Kidney (tissue), 14 donors: Measurements from ENCODE around the gene SEC14L2. TPM values are rescaled to one million over a fixed set of nuclear protein-coding genes. Genes with fewer than 3 reads are reported as not detected.

Source experiments
- DNase-seq, 5 donors: peaks; one replicate each; pipeline ENCODE4 v3.0.0-alpha.2; 2013 to 2020
- FAIRE-seq: peaks from 2 replicates; lab custom pipeline; 2012; peaks lifted over from hg19 to GRCh38; lab: Jason Lieb, UNC
- H3K27ac ChIP-seq, 2 donors: one replicate each; pipeline ENCODE4 v1.7.0; 2013; ENCODE audit warnings: low read depth in 2 of 2, low read length in 2 of 2, inconsistent platforms in 1 of 2
- H3K27me3 ChIP-seq: one replicate; pipeline ENCODE4 v1.7.1; 2013; ENCODE audit warnings: low read length, inconsistent platforms; ENCODE audit not compliant: control insufficient read depth, insufficient read depth
- H3K36me3 ChIP-seq, 3 donors: one replicate each; pipeline versions ENCODE4 v1.7.0 to v1.7.1; 2013; ENCODE audit warnings: low read length in 3 of 3, control low read depth in 1 of 3, inconsistent platforms in 1 of 3; ENCODE audit not compliant: insufficient read depth in 3 of 3, control insufficient read depth in 2 of 3
- H3K4me1 ChIP-seq, 3 donors: one replicate each; pipeline versions ENCODE4 v1.7.0 to v1.7.1; 2013; ENCODE audit warnings: low read length in 3 of 3, inconsistent platforms in 1 of 3, low read depth in 1 of 3; ENCODE audit not compliant: control insufficient read depth in 2 of 3, insufficient read depth in 2 of 3
- H3K4me3 ChIP-seq, 3 donors: one replicate each; pipeline versions ENCODE4 v1.7.0 to v1.8.1; 2013; ENCODE audit warnings: low read length in 3 of 3, control low read depth in 1 of 3, inconsistent platforms in 1 of 3
- H3K9ac ChIP-seq, 3 donors: one replicate each; pipeline versions ENCODE4 v1.7.0 to v1.7.1; 2013; ENCODE audit warnings: low read length in 3 of 3, control low read depth in 1 of 3, inconsistent platforms in 1 of 3
- H3K9me3 ChIP-seq, 3 donors: one replicate each; pipeline versions ENCODE4 v1.7.0 to v1.7.1; 2013; ENCODE audit warnings: low read length in 3 of 3, control low read depth in 1 of 3, inconsistent platforms in 1 of 3; ENCODE audit not compliant: control insufficient read depth in 2 of 3, insufficient read depth in 1 of 3
- CTCF ChIP-seq: IDR thresholded peaks from 3 replicates; pipeline ENCODE4 v1.5.1; 2012; ENCODE audit warnings: mild to moderate bottlenecking, moderate library complexity, borderline replicate concordance; ENCODE audit not compliant: insufficient read depth; ENCODE audit errors: extremely low read depth
- intact Hi-C: fragments of 100-400 bp; cut with DNase I; formaldehyde crosslinking; loops from one replicate; pipeline ENCODE4 v1.11.1; 2022
- polyA plus RNA-seq: library from polyadenylated mRNA; stranded (reverse); fragments of 350-450 nt; fragmentation: Illumina TruSeq; extraction: RNeasy Lipid Tissue Mini Kit (QIAGEN cat#74804); gene quantifications from one replicate; pipeline ENCODE4 v1.2.3, GENCODE V29; 2014; ENCODE audit warnings: low read depth, low replicate concordance; ENCODE audit not compliant: insufficient read depth
- total RNA-seq: library from RNA; stranded (reverse); fragmentation: NEBNext Ultra II Directional; extraction: Animal tissue kit (Norgen Biotek cat#: 25700); gene quantifications from one replicate; pipeline ENCODE4 v1.2.1, GENCODE V29; 2021
- donor health status: control.
- donor health status: control.
- donor health status: control.
- donor health status: control.
- donor health status: control.
- donor health status: DM: yes; HTN: yes; CAD: no.
- donor health status: Normal renal cell carcinoma (clear cell type).

Gene SEC14L2
- total and polyA plus RNA-seq, 2 donors from 2014 or later = 13.5 to 17.3 TPM

- Histone ChIP-seq H3K36me3 (no peaks in the 10 kb centered on the region), H3K27ac (no peak overlapping the region), H3K4me1 (peaks cover 0 to 3% (median 0%) of the 10 kb centered on the region in 3 donors), H3K4me3 (no peak overlapping the region), H3K27me3 (no peaks in the 10 kb centered on the region), H3K9me3 (no peaks in the 10 kb centered on the region), H3K9ac (no peak overlapping the region)
- intact Hi-C loops = no loop called here
- FAIRE-seq (no peak), DNase-seq (no peak)
- TF ChIP-seq CTCF = no peak
Observed at GRCh38 chr22:30433227-30433626, 36.4 kb downstream of the SEC14L2 start.

DNA sequence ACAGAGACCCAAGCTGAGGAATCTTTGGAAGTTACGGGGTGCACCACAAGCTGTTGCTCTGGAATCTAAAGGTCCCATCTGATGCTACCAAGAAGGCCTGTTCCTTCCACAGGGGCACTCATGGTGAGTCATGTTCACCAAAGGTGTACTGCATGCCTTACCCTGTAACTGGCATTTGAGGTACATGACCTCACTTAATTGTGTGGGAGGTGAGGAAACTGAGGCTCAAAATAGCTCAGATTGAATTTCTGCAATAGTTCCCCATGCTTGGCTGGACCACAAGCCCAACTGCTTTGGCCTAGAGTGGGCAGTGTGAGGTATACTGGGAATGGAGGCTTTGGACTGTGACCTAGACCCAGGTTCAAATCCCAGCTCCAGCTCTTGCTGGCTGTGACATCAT lies 37.0 kb downstream of the SEC14L2 start:
- intact Hi-C loops = no loop called here
- no peaks in the 10 kb centered on the region for H3K36me3 ChIP-seq
- peaks cover 0 to 3% (median 0%) of the 10 kb centered on the region in 3 donors for H3K4me1 ChIP-seq
- FAIRE-seq = no peak
- TF ChIP-seq CTCF = no peak
- H3K4me3 ChIP-seq = no peak overlapping the region
- no peak overlapping the region for H3K27ac ChIP-seq
- no peak overlapping the region for H3K9ac ChIP-seq
- no peak for DNase-seq
- no peaks in the 10 kb centered on the region for H3K9me3 ChIP-seq
- no peaks in the 10 kb centered on the region for H3K27me3 ChIP-seq

- H3K9ac ChIP-seq = no peak overlapping the region
- DNase-seq (peak in 1 of 5 donors; percentile 25), FAIRE-seq (no peak)
- H3K9me3 ChIP-seq = no peaks in the 10 kb centered on the region
- H3K27me3 ChIP-seq = no peaks in the 10 kb centered on the region
- intact Hi-C loops = no loop called here
- peaks cover 0 to 3% (median 0%) of the 10 kb centered on the region in 3 donors for H3K4me1 ChIP-seq
- H3K27ac ChIP-seq = no peak overlapping the region
- TF ChIP-seq CTCF = no peak
- no peak overlapping the region for H3K4me3 ChIP-seq
- H3K36me3 ChIP-seq = no peaks in the 10 kb centered on the region
Observed at GRCh38 chr22:30434843-30435242, 38.0 kb downstream of the SEC14L2 start.

DNA sequence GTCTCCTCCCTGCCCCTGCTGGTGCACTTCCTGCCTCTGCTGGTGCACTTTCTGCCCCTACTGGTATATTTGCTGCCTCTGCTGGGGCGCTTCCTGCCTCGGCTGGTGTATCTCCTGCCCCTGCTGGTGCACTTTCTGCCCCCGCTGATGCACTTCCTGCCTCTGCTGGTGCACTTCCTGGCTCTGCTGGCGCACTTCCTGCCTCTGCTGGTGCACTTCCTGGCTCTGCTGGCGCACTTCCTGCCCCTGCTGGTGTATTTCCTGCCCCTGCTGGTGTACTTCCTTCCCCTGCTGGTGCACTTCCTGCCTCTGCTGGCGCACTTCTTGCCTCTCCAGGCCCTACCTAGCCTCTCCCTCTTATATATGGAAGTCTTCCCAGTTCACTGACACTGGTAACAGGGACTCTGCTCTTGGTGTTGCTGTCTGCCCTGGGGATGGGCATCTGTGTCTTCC lies 38.9 kb downstream of the SEC14L2 start:
- no peak for TF ChIP-seq CTCF
- Histone ChIP-seq H3K9ac (no peak overlapping the region), H3K9me3 (no peaks in the 10 kb centered on the region), H3K4me3 (no peak overlapping the region), H3K4me1 (peaks cover 0 to 3% (median 0%) of the 10 kb centered on the region in 3 donors), H3K36me3 (no peaks in the 10 kb centered on the region), H3K27ac (peak overlapping the region; percentile 43 to 85), H3K27me3 (no peaks in the 10 kb centered on the region)
- intact Hi-C loops = no loop called here
- FAIRE-seq (no peak), DNase-seq (peak in 1 of 5 donors; percentile 87)
